GM23338 (cell line): ENCODE measurements around the gene FBXL14.

Experiments
- CREB1 ChIP-seq: fragments of 250-450 bp; sonication (Bioruptor Pico); IDR thresholded peaks from 2 replicates; pipeline ENCODE4 v1.5.0; 2020; ENCODE audit warnings: low read depth, mild to moderate bottlenecking, moderate library complexity
- ETS1 ChIP-seq: IDR thresholded peaks from 2 replicates; pipeline ENCODE4 v1.6.1; 2016; ENCODE audit warnings: antibody characterized with exemption
- EZH2 ChIP-seq: fragments of 200-600 bp; sonication (generic); IDR thresholded peaks from one replicate; pipeline ENCODE4 v1.8.0; 2017; ENCODE audit warnings: antibody characterized with exemption, mild to moderate bottlenecking, low read depth; ENCODE audit not compliant: unreplicated experiment
- EZH2phosphoT487 ChIP-seq: fragments of 200-600 bp; sonication (generic); IDR thresholded peaks from one replicate; pipeline ENCODE4 v1.8.1; 2018; ENCODE audit warnings: antibody characterized with exemption; ENCODE audit not compliant: unreplicated experiment
- JUNB ChIP-seq: IDR thresholded peaks from one replicate; pipeline ENCODE4 v1.6.1; 2016; ENCODE audit warnings: antibody characterized with exemption; ENCODE audit not compliant: unreplicated experiment
- POLR2AphosphoS5 ChIP-seq: IDR thresholded peaks from 2 replicates; pipeline ENCODE4 v1.6.1; 2016; ENCODE audit warnings: antibody characterized with exemption, low read depth
- STAT1 ChIP-seq: IDR thresholded peaks from one replicate; pipeline ENCODE4 v1.6.1; 2016; ENCODE audit warnings: antibody characterized with exemption; ENCODE audit not compliant: unreplicated experiment
- ZNF114 ChIP-seq: fragments of 250-450 bp; sonication (Bioruptor Pico); IDR thresholded peaks from 2 replicates; pipeline ENCODE4 v1.5.0; 2020; ENCODE audit warnings: mild to moderate bottlenecking, moderate library complexity
- ZNF331 ChIP-seq: fragments of 250-450 bp; sonication (Bioruptor Pico); IDR thresholded peaks from 2 replicates; pipeline ENCODE4 v1.5.0; 2020; ENCODE audit warnings: low read depth, mild to moderate bottlenecking, moderate library complexity
- TF ChIP-seq, protein P1 (sequence below), 2 experiments: fragments of 200-600 bp in 1 of 2; sonication (generic) in 1 of 2; conservative IDR thresholded peaks; 2 replicates each; pipeline versions ENCODE4 v1.5.1 to v1.6.1; 2016 to 2017; ENCODE audit warnings: antibody characterized with exemption in 2 of 2, low read depth in 2 of 2, mild to moderate bottlenecking in 2 of 2, moderate library complexity in 1 of 2
- TF ChIP-seq, protein P2 (sequence below): IDR thresholded peaks from one replicate; pipeline ENCODE4 v1.6.1; 2018; ENCODE audit warnings: antibody characterized with exemption; ENCODE audit not compliant: unreplicated experiment

DNA sequence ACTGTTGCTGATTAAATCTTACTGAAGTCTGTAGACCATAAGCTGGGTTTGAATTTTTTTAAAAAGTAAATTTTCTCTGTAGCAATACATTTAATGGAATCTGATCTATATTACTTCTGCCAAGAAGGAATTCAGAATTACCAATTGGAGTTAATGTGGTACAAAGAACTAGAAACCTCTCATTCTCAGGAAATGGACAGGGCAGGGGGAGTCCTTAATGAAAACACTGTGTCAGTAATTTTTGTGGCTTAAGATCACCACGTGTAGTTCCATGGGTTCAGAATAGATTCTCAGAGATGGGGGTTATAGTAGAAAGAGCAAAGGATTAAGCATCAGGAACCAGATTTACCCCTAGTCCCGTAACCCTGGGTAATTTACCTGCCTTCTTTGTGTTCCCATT is 30.3 kb downstream of the FBXL14 start:
- no peak for TF ChIP-seq POLR2AphosphoS5
- TF ChIP-seq, protein P1, sequence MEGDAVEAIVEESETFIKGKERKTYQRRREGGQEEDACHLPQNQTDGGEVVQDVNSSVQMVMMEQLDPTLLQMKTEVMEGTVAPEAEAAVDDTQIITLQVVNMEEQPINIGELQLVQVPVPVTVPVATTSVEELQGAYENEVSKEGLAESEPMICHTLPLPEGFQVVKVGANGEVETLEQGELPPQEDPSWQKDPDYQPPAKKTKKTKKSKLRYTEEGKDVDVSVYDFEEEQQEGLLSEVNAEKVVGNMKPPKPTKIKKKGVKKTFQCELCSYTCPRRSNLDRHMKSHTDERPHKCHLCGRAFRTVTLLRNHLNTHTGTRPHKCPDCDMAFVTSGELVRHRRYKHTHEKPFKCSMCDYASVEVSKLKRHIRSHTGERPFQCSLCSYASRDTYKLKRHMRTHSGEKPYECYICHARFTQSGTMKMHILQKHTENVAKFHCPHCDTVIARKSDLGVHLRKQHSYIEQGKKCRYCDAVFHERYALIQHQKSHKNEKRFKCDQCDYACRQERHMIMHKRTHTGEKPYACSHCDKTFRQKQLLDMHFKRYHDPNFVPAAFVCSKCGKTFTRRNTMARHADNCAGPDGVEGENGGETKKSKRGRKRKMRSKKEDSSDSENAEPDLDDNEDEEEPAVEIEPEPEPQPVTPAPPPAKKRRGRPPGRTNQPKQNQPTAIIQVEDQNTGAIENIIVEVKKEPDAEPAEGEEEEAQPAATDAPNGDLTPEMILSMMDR (conservative IDR thresholded peaks at IDR 0.05; ENCODE audit: low read depth in 2 of 2): no peak
- TF ChIP-seq EZH2: no peak
- no peak for TF ChIP-seq EZH2phosphoT487
- TF ChIP-seq CREB1 (CRISPR knock-in tag): no peak
- no peak for TF ChIP-seq ZNF114 (CRISPR knock-in tag)
- TF ChIP-seq, protein P2, sequence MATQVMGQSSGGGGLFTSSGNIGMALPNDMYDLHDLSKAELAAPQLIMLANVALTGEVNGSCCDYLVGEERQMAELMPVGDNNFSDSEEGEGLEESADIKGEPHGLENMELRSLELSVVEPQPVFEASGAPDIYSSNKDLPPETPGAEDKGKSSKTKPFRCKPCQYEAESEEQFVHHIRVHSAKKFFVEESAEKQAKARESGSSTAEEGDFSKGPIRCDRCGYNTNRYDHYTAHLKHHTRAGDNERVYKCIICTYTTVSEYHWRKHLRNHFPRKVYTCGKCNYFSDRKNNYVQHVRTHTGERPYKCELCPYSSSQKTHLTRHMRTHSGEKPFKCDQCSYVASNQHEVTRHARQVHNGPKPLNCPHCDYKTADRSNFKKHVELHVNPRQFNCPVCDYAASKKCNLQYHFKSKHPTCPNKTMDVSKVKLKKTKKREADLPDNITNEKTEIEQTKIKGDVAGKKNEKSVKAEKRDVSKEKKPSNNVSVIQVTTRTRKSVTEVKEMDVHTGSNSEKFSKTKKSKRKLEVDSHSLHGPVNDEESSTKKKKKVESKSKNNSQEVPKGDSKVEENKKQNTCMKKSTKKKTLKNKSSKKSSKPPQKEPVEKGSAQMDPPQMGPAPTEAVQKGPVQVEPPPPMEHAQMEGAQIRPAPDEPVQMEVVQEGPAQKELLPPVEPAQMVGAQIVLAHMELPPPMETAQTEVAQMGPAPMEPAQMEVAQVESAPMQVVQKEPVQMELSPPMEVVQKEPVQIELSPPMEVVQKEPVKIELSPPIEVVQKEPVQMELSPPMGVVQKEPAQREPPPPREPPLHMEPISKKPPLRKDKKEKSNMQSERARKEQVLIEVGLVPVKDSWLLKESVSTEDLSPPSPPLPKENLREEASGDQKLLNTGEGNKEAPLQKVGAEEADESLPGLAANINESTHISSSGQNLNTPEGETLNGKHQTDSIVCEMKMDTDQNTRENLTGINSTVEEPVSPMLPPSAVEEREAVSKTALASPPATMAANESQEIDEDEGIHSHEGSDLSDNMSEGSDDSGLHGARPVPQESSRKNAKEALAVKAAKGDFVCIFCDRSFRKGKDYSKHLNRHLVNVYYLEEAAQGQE: no peak
- TF ChIP-seq STAT1: no peak
- no peak for TF ChIP-seq ETS1
- TF ChIP-seq ZNF331 (CRISPR knock-in tag): no peak
- TF ChIP-seq JUNB: no peak
